GM12864 (cell line): ENCODE measurements around the gene FLNB.
A peak's percentile ranks its signal among the peaks of the same experiment; 100 is the strongest.

Experiments
- DNase-seq: peaks from one replicate; pipeline ENCODE4 v3.0.0-alpha.2; 2011; ENCODE audit warnings: low read depth
- H3K4me3 ChIP-seq: 2 replicates; pipeline ENCODE4 v1.5.1; 2011; ENCODE audit warnings: mild to moderate bottlenecking, low read depth, low read length, control low read depth
- CTCF ChIP-seq: IDR thresholded peaks from 2 replicates; pipeline ENCODE4 v1.5.1; 2011; ENCODE audit warnings: low read depth, mild to moderate bottlenecking, moderate library complexity, low read length, control low read depth, inconsistent platforms; ENCODE audit errors: missing control alignments

The FLNB gene

GRCh38 chr3:58079773-58080172 lies 71.6 kb downstream of the FLNB start:
- TF ChIP-seq CTCF: no peak
- DNase-seq: no peak
- H3K4me3 ChIP-seq: no peak overlapping the region

GRCh38 chr3:58082047-58082446 lies 73.8 kb downstream of the FLNB start:
- no peak for DNase-seq
- no peak overlapping the region for H3K4me3 ChIP-seq
- no peak for TF ChIP-seq CTCF

GRCh38 chr3:58084166-58084565 lies 75.9 kb downstream of the FLNB start:
- DNase-seq: no peak
- no peak overlapping the region for H3K4me3 ChIP-seq
- no peak for TF ChIP-seq CTCF

- no peak for TF ChIP-seq CTCF
- no peak overlapping the region for H3K4me3 ChIP-seq
- peak; percentile 29 for DNase-seq
Observed at GRCh38 chr3:58084788-58085543, 76.7 kb downstream of the FLNB start.

GRCh38 chr3:58085616-58086015 lies 77.4 kb downstream of the FLNB start:
- no peak for DNase-seq
- no peak for TF ChIP-seq CTCF
- no peak overlapping the region for H3K4me3 ChIP-seq

GRCh38 chr3:58088501-58088900 lies 80.3 kb downstream of the FLNB start:
- no peak for DNase-seq
- TF ChIP-seq CTCF: no peak
- no peak overlapping the region for H3K4me3 ChIP-seq

GRCh38 chr3:58090351-58090750 lies 82.1 kb downstream of the FLNB start:
- no peak for DNase-seq
- TF ChIP-seq CTCF: no peak
- no peak overlapping the region for H3K4me3 ChIP-seq
